PC-3 (cell line): ENCODE results near the gene PI4KA. TPM values are rescaled to one million over a fixed set of nuclear protein-coding genes. Genes with fewer than 3 reads are reported as not detected.
A peak's percentile ranks its signal among the peaks of the same experiment; 100 is the strongest.

Experiments
- ATAC-seq: fragments of 200-7000 bp; cut with Tn5 transposase; 2 replicates; pipeline ENCODE4 v1.9.1; 2020; ENCODE audit warnings: mild to moderate bottlenecking, moderate library complexity
- BruUV-seq: library from RNA; stranded (reverse); fragments of 400-500 nt; replicated peaks from 2 replicates; lab custom pipeline; 2021; lab: Mats Ljungman, UMichigan
- CTCF ChIA-PET: fragments of 300-600 bp; sonication (Branson Sonifier 250); formaldehyde crosslinking; loops from one replicate; lab custom pipeline; 2022; ENCODE audit warnings: antibody characterized with exemption; lab: Charles Lee
- POLR2A ChIA-PET: fragments of 300-600 bp; sonication (Branson Sonifier 250); formaldehyde crosslinking; loops from one replicate; lab custom pipeline; 2022; ENCODE audit warnings: antibody characterized with exemption; ENCODE audit not compliant: unreplicated experiment; lab: Charles Lee
- DNase-seq: peaks from one replicate; pipeline ENCODE4 v3.0.0-alpha.2; 2015
- H2AFZ ChIP-seq: fragments of 300-600 bp; sonication (generic); 2 replicates; pipeline ENCODE4 v1.6.0; 2016; ENCODE audit warnings: antibody characterized with exemption, low read length
- H3F3A ChIP-seq: fragments of 300-600 bp; sonication (generic); one replicate; pipeline ENCODE4 v1.6.0; 2017; ENCODE audit warnings: antibody characterized with exemption, low read length, control low read depth, mild to moderate bottlenecking; ENCODE audit not compliant: unreplicated experiment
- H3K27ac ChIP-seq: fragments of 300-600 bp; sonication (generic); 2 replicates; pipeline ENCODE4 v1.5.1; 2016; ENCODE audit warnings: mild to moderate bottlenecking, low read length
- H3K27me3 ChIP-seq: fragments of 300-600 bp; sonication (generic); 2 replicates; pipeline ENCODE4 v1.6.1; 2016; ENCODE audit warnings: low read length, mixed read lengths
- H3K36me3 ChIP-seq: fragments of 300-600 bp; sonication (generic); 2 replicates; pipeline ENCODE4 v1.6.1; 2016; ENCODE audit warnings: low read depth, mixed run types, low read length, mixed read lengths
- H3K4me1 ChIP-seq: fragments of 300-600 bp; sonication (generic); 2 replicates; pipeline ENCODE4 v1.5.1; 2016; ENCODE audit warnings: low read length; ENCODE audit not compliant: insufficient read depth
- H3K4me2 ChIP-seq: fragments of 300-600 bp; sonication (generic); 2 replicates; pipeline ENCODE4 v1.6.0; 2016; ENCODE audit warnings: low read length
- H3K4me3 ChIP-seq: fragments of 300-600 bp; sonication (generic); 2 replicates; pipeline ENCODE4 v1.5.1; 2016; ENCODE audit warnings: mild to moderate bottlenecking, low read length, mixed read lengths
- H3K79me2 ChIP-seq: fragments of 300-600 bp; sonication (generic); 2 replicates; pipeline ENCODE4 v1.6.1; 2017; ENCODE audit warnings: low read length, mixed read lengths
- H3K9ac ChIP-seq: fragments of 300-600 bp; sonication (generic); 2 replicates; pipeline ENCODE4 v1.6.0; 2016; ENCODE audit warnings: mild to moderate bottlenecking, low read length
- H3K9me2 ChIP-seq: fragments of 300-600 bp; sonication (generic); replicated peaks from 2 replicates; pipeline ENCODE4 v1.6.1; 2016; ENCODE audit warnings: mixed run types, low read length, mixed read lengths
- H3K9me3 ChIP-seq: fragments of 300-600 bp; sonication (generic); 2 replicates; pipeline ENCODE4 v1.6.1; 2016; ENCODE audit warnings: low read length, mixed read lengths
- H4K20me1 ChIP-seq: fragments of 300-600 bp; sonication (generic); 2 replicates; pipeline ENCODE4 v1.6.1; 2016; ENCODE audit warnings: low read length, mixed read lengths
- EZH2 ChIP-seq: fragments of 300-600 bp; sonication (generic); IDR thresholded peaks from one replicate; pipeline ENCODE4 v1.6.1; 2017; ENCODE audit warnings: antibody characterized with exemption, mild to moderate bottlenecking, low read length; ENCODE audit not compliant: unreplicated experiment
- EZH2phosphoT487 ChIP-seq: fragments of 300-600 bp; sonication (generic); IDR thresholded peaks from 2 replicates; pipeline ENCODE4 v1.6.1; 2018; ENCODE audit warnings: mild to moderate bottlenecking, antibody characterized with exemption, low read length, borderline replicate concordance
- intact Hi-C: fragments of 100-400 bp; cut with micrococcal nuclease; formaldehyde crosslinking; loops from 2 replicates; pipeline ENCODE4 v1.9.0; 2023
- total RNA-seq: library from RNA; depleted of rRNA; stranded (reverse); fragments of >200 nt; gene quantifications from 2 replicates; pipeline ENCODE4 v1.2.3, GENCODE V29; 2014
- TF ChIP-seq, protein P1 (sequence below): fragments of 300-600 bp; sonication (generic); conservative IDR thresholded peaks from 2 replicates; pipeline ENCODE4 v1.5.1; 2017; ENCODE audit warnings: antibody characterized with exemption, low read depth, mild to moderate bottlenecking, low read length

PI4KA gene
- total RNA-seq, 1 experiment from 2014 or later = 39.7 TPM

DNA sequence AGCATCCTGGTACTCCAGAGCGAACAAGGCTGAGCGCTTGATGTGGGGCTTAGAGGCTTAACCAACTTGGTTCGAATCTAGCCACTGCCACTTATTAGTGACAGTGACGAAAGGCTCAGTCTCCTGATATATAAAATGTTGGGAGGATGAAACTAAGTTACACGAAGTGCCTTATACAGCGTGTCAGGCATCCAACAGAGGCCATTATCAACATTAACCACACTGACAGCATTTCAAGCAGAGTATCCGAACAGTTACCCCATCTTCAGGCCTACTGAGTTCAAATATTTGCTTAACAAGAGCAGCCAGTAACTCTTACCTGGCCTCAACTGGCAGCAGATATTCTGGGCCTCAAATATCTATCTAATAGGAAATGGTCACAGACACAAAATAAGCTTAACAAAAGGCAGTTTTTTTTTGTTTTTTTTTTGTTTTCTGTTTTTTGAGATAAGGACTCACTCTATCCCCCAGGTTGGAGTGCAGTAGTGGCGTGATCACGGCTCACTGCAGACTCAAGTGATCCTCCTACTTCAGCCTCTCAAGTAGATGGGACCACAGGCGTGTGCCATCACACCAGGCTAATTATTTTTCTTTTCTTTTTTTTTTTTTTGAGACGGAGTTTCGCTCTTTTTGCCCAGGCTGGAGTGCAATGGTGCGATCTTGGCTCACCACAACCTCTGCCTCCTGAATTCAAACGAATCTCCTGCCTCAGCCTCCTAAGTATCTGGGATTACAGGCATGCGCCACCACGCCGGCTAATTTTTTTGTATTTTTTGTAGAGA lies 81.8 kb downstream of the PI4KA start:
- ChIA-PET POLR2A (no interaction called here), CTCF (interaction anchor here (1.2 kb wide), 1 partner anchor 26 kb away, joined by 3 read pairs; no protein-coding TSS in a partner anchor)
- intact Hi-C loops = loop anchor here (2.0 kb wide), 1 partner anchor 74 kb away; no protein-coding TSS in a partner anchor
- DNase-seq = no peak
- Histone ChIP-seq H3K4me1 (peaks cover 48% of the 10 kb centered on the region), H3K4me3 (no peak overlapping the region), H3F3A (peaks cover 9% of the 10 kb centered on the region), H3K79me2 (no peaks in the 10 kb centered on the region), H3K9ac (peak overlapping the region; percentile 48), H3K4me2 (peak overlapping the region; percentile 35; the same call in 1 of the 2 replicates), H3K9me2 (no peaks in the 10 kb centered on the region), H3K36me3 (no peaks in the 10 kb centered on the region), H3K27ac (peak overlapping the region; percentile 95), H3K9me3 (no peaks in the 10 kb centered on the region), H3K27me3 (no peaks in the 10 kb centered on the region), H4K20me1 (no peaks in the 10 kb centered on the region), H2AFZ (no peak overlapping the region)
- BruUV-seq = no TSS peak
- no peak for ATAC-seq
- TF ChIP-seq, protein P1, sequence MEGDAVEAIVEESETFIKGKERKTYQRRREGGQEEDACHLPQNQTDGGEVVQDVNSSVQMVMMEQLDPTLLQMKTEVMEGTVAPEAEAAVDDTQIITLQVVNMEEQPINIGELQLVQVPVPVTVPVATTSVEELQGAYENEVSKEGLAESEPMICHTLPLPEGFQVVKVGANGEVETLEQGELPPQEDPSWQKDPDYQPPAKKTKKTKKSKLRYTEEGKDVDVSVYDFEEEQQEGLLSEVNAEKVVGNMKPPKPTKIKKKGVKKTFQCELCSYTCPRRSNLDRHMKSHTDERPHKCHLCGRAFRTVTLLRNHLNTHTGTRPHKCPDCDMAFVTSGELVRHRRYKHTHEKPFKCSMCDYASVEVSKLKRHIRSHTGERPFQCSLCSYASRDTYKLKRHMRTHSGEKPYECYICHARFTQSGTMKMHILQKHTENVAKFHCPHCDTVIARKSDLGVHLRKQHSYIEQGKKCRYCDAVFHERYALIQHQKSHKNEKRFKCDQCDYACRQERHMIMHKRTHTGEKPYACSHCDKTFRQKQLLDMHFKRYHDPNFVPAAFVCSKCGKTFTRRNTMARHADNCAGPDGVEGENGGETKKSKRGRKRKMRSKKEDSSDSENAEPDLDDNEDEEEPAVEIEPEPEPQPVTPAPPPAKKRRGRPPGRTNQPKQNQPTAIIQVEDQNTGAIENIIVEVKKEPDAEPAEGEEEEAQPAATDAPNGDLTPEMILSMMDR = no peak
- TF ChIP-seq EZH2phosphoT487 (no peak), EZH2 (no peak)

DNA sequence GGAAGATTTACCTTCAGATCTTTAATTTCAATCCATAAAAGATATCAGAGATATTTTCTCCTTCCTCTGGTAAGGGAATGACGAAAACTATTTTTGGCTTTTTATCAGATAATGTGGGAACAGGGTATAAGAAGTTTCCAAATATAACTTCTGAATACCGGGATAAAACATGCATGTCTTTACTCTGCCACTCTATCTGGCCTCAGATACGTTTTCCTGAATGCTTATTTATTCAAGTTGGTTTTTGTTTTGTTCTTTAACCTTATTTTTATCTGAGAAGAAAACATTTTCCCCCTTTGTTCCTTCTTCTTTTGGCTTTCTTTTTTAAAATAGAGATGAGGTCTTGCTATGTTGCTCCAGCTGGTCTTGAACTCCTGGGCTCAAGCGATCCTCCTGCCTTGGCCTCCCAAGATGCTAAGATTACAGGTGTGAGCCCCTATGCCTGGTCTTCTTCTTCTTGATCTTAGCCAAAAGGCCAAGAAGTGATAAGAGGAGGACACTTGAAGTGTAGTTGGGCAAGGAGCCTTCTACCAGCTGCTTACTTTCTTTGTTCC lies 83.2 kb downstream of the PI4KA start:
- Histone ChIP-seq H3K9me2 (no peaks in the 10 kb centered on the region), H3K4me3 (no peak overlapping the region), H3K4me1 (peaks cover 34% of the 10 kb centered on the region), H3K4me2 (no peak overlapping the region), H3K27ac (no peak overlapping the region), H3K79me2 (no peaks in the 10 kb centered on the region), H2AFZ (no peak overlapping the region), H3K36me3 (no peaks in the 10 kb centered on the region), H3K9me3 (no peaks in the 10 kb centered on the region), H3K27me3 (no peaks in the 10 kb centered on the region), H3K9ac (no peak overlapping the region), H4K20me1 (no peaks in the 10 kb centered on the region), H3F3A (peaks cover 4% of the 10 kb centered on the region)
- ChIA-PET CTCF (no interaction called here), POLR2A (no interaction called here)
- TF ChIP-seq, protein P1 = no peak
- intact Hi-C loops = no loop called here
- BruUV-seq = no TSS peak
- ATAC-seq (no peak), DNase-seq (no peak)

GRCh38 chr22:20774882-20775281 lies 83.7 kb downstream of the PI4KA start:
- Histone ChIP-seq H3K4me2 (no peak overlapping the region), H3K27ac (no peak overlapping the region), H3F3A (peaks cover under 1% of the 10 kb centered on the region), H3K27me3 (no peaks in the 10 kb centered on the region), H3K9me2 (no peaks in the 10 kb centered on the region), H3K4me1 (peaks cover 29% of the 10 kb centered on the region), H3K36me3 (no peaks in the 10 kb centered on the region), H3K9ac (no peak overlapping the region), H2AFZ (no peak overlapping the region), H3K9me3 (no peaks in the 10 kb centered on the region), H3K4me3 (no peak overlapping the region), H3K79me2 (no peaks in the 10 kb centered on the region), H4K20me1 (no peaks in the 10 kb centered on the region)
- intact Hi-C loops = no loop called here
- CTCF ChIA-PET = no interaction called here
- TF ChIP-seq EZH2phosphoT487 (no peak), EZH2 (no peak)
- TF ChIP-seq, protein P1 = no peak
- DNase-seq = no peak
- BruUV-seq = no TSS peak
- POLR2A ChIA-PET = no interaction called here
- no peak for ATAC-seq
